GM12878 (cell line): Measurements from ENCODE around the gene KDM4C. TPM values are rescaled to one million over a fixed set of nuclear protein-coding genes. Genes with fewer than 3 reads are reported as not detected.

Experiments
- ATAC-seq: fragments of 200-7000 bp; cut with Tn5 transposase; 3 replicates; pipeline ENCODE4 v1.9.1; 2020; ENCODE audit warnings: mild to moderate bottlenecking, moderate library complexity
- BruUV-seq: library from RNA; stranded (reverse); fragments of 400-500 nt; replicated peaks from 2 replicates; lab custom pipeline; 2021; lab: Mats Ljungman, UMichigan
- CTCF ChIA-PET: fragments of 300-600 bp; sonication (Branson Sonifier 250); formaldehyde crosslinking; extraction: SDS; loops from one replicate; lab custom pipeline; 2021; ENCODE audit warnings: inconsistent platforms; lab: Yijun Ruan, JAX
- POLR2A ChIA-PET: fragments of 350-600 bp; formaldehyde crosslinking; extraction: SDS; loops from one replicate; lab custom pipeline; 2021; ENCODE audit warnings: inconsistent platforms; lab: Charles Lee
- RAD21 ChIA-PET: fragments of 300-600 bp; sonication (Branson Sonifier 250); formaldehyde crosslinking; loops from one replicate; lab custom pipeline; 2023; ENCODE audit warnings: antibody characterized with exemption; ENCODE audit not compliant: unreplicated experiment; lab: Charles Lee
- SMC1A ChIA-PET: fragments of 300-600 bp; sonication (Branson Sonifier 250); formaldehyde crosslinking; loops from one replicate; lab custom pipeline; 2023; ENCODE audit not compliant: unreplicated experiment, uncharacterized antibody; lab: Charles Lee
- DNase-seq: peaks from one replicate; pipeline ENCODE4 v3.0.0-alpha.2; 2011; ENCODE audit warnings: low read depth, low spot score
- FAIRE-seq: peaks from 3 replicates; lab custom pipeline; 2011; peaks lifted over from hg19 to GRCh38; lab: Jason Lieb, UNC
- H2AFZ ChIP-seq: 2 replicates; pipeline ENCODE4 v1.6.0; 2011; ENCODE audit warnings: low read depth, low read length, control low read depth; ENCODE audit not compliant: control insufficient read depth
- H3K27ac ChIP-seq: 2 replicates; pipeline ENCODE4 v1.5.1; 2011; ENCODE audit warnings: control low read depth; ENCODE audit not compliant: control insufficient read depth, insufficient read depth
- H3K27me3 ChIP-seq, 2 experiments: replicated peaks in 1 of 2; 2 replicates each; pipeline versions ENCODE4 v1.6.0 to v1.6.1; 2011; ENCODE audit warnings: low read length in 1 of 2; ENCODE audit not compliant: control insufficient read depth in 2 of 2, insufficient read depth in 2 of 2
- H3K36me3 ChIP-seq, 2 experiments: 2 replicates each; pipeline ENCODE4 v1.5.1; 2011; ENCODE audit warnings: low read length in 1 of 2; ENCODE audit not compliant: control insufficient read depth in 2 of 2, insufficient read depth in 2 of 2
- H3K4me1 ChIP-seq: 2 replicates; pipeline ENCODE4 v1.6.1; 2011; ENCODE audit warnings: mild to moderate bottlenecking, low read length, moderate library complexity, mixed read lengths; ENCODE audit not compliant: control insufficient read depth, insufficient read depth
- H3K4me2 ChIP-seq: 2 replicates; pipeline ENCODE4 v1.6.0; 2011; ENCODE audit warnings: control low read depth; ENCODE audit not compliant: control insufficient read depth, insufficient read depth
- H3K4me3 ChIP-seq: fragments of 200-600 bp; sonication (generic); 2 replicates; pipeline ENCODE4 v1.5.1; 2016
- H3K79me2 ChIP-seq: 2 replicates; pipeline ENCODE4 v1.6.0; 2011; ENCODE audit warnings: low read length; ENCODE audit not compliant: control insufficient read depth, insufficient read depth
- H3K9ac ChIP-seq: 2 replicates; pipeline ENCODE4 v1.8.0; 2011; ENCODE audit warnings: low read length, control low read depth, mixed read lengths; ENCODE audit not compliant: control insufficient read depth, insufficient read depth
- H3K9me3 ChIP-seq: replicated peaks from 3 replicates; pipeline ENCODE4 v1.5.1; 2011; ENCODE audit warnings: mild to moderate bottlenecking, low read length; ENCODE audit not compliant: control insufficient read depth, insufficient read depth
- H4K20me1 ChIP-seq: 2 replicates; pipeline ENCODE4 v1.6.0; 2011; ENCODE audit not compliant: control insufficient read depth, insufficient read depth
- CBX3 ChIP-seq: fragments of 200-600 bp; sonication (generic); IDR thresholded peaks from 2 replicates; pipeline ENCODE4 v1.6.1; 2016; ENCODE audit warnings: low read depth, borderline replicate concordance
- CTCF ChIP-seq, 3 experiments: IDR thresholded peaks in 2 of 3; conservative IDR thresholded peaks in 1 of 3; 2 replicates each; pipeline ENCODE4 v1.5.1; 2011; ENCODE audit warnings: low read depth in 3 of 3, low read length in 3 of 3, mild to moderate bottlenecking in 3 of 3, control low read depth in 2 of 3, moderate library complexity in 2 of 3, inconsistent platforms in 1 of 3, mixed read lengths in 1 of 3; ENCODE audit not compliant: control insufficient read depth in 2 of 3, insufficient read depth in 1 of 3; ENCODE audit errors: extremely low read depth in 1 of 3
- FOXM1 ChIP-seq: IDR thresholded peaks from 2 replicates; pipeline ENCODE4 v1.6.1; 2012; ENCODE audit warnings: low read depth, mild to moderate bottlenecking, inconsistent platforms, low read length, moderate library complexity
- GATAD2B ChIP-seq: fragments of 450-650 bp; conservative IDR thresholded peaks from 2 replicates; pipeline ENCODE4 v1.6.1; 2017; ENCODE audit warnings: low read depth, mild to moderate bottlenecking, moderate library complexity
- KLF5 ChIP-seq: fragments of 450-650 bp; IDR thresholded peaks from 2 replicates; pipeline ENCODE4 v1.6.1; 2014; ENCODE audit warnings: mild to moderate bottlenecking; ENCODE audit not compliant: partially characterized antibody
- MEF2B ChIP-seq: fragments of 450-650 bp; IDR thresholded peaks from 2 replicates; pipeline ENCODE4 v1.6.1; 2018; ENCODE audit warnings: mild to moderate bottlenecking, moderate library complexity; ENCODE audit not compliant: partially characterized antibody, poor library complexity, severe bottlenecking
- MYC ChIP-seq: IDR thresholded peaks from 2 replicates; pipeline ENCODE4 v1.6.1; 2011; ENCODE audit warnings: mild to moderate bottlenecking, low read length, moderate library complexity, inconsistent platforms; ENCODE audit not compliant: insufficient read depth, insufficient replicate concordance, insufficient read length, severe bottlenecking
- NFIC ChIP-seq: IDR thresholded peaks from 2 replicates; pipeline ENCODE4 v1.6.1; 2012; ENCODE audit warnings: low read depth, mild to moderate bottlenecking, inconsistent platforms, low read length, moderate library complexity
- RELA ChIP-seq: fragments of 450-650 bp; IDR thresholded peaks from 2 replicates; pipeline ENCODE4 v1.8.0; 2014; ENCODE audit warnings: borderline replicate concordance; ENCODE audit not compliant: partially characterized antibody
- SMAD1 ChIP-seq: fragments of 450-650 bp; IDR thresholded peaks from 2 replicates; pipeline ENCODE4 v1.6.1; 2018; ENCODE audit warnings: mild to moderate bottlenecking, low read depth; ENCODE audit not compliant: partially characterized antibody
- SPI1 ChIP-seq: IDR thresholded peaks from 2 replicates; pipeline ENCODE4 v1.6.1; 2011; ENCODE audit warnings: low read depth, mild to moderate bottlenecking, low read length, moderate library complexity, borderline replicate concordance; ENCODE audit not compliant: insufficient read depth
- SREBF1 ChIP-seq: IDR thresholded peaks from 2 replicates; pipeline ENCODE4 v1.6.1; 2012; ENCODE audit warnings: mild to moderate bottlenecking, low read length
- SRF ChIP-seq, 2 experiments: IDR thresholded peaks; 2 replicates each; pipeline ENCODE4 v1.6.1; 2011; ENCODE audit warnings: low read depth in 2 of 2, low read length in 2 of 2, mild to moderate bottlenecking in 1 of 2, moderate library complexity in 1 of 2
- STAT1 ChIP-seq: fragments of 450-650 bp; conservative IDR thresholded peaks from 2 replicates; pipeline ENCODE4 v1.6.1; 2014; ENCODE audit warnings: antibody characterized with exemption, mild to moderate bottlenecking
- STAT3 ChIP-seq: IDR thresholded peaks from 2 replicates; pipeline ENCODE4 v1.6.1; 2011; ENCODE audit warnings: low read depth, low read length, improper control_type of control experiment
- TBL1XR1 ChIP-seq: IDR thresholded peaks from 2 replicates; pipeline ENCODE4 v1.6.1; 2012; ENCODE audit warnings: low read depth, low read length, improper control_type of control experiment
- WRNIP1 ChIP-seq: IDR thresholded peaks from 2 replicates; pipeline ENCODE4 v1.6.1; 2011; ENCODE audit warnings: low read depth, low read length, improper control_type of control experiment, borderline replicate concordance
- YBX1 ChIP-seq: fragments of 450-650 bp; IDR thresholded peaks from 2 replicates; pipeline ENCODE4 v1.6.1; 2016; ENCODE audit warnings: antibody characterized with exemption
- ZBED1 ChIP-seq: IDR thresholded peaks from 2 replicates; pipeline ENCODE4 v1.6.1; 2016; ENCODE audit warnings: borderline replicate concordance
- ZZZ3 ChIP-seq: IDR thresholded peaks from 2 replicates; pipeline ENCODE4 v1.6.1; 2011; ENCODE audit warnings: low read depth; ENCODE audit not compliant: control insufficient read depth, insufficient read length
- WGBS: methylation state at CpG from one replicate; pipeline ENCODE4 v1.1.6; 2016; ENCODE audit warnings: low lambda C conversion rate; ENCODE audit not compliant: insufficient replicate concordance, insufficient coverage; ENCODE audit errors: missing lambda C conversion rate; 5-methylcytosine and 5-hydroxymethylcytosine counted together
- in situ Hi-C: fragments of 300-500 bp; cut with MboI; formaldehyde crosslinking; loops from 9 replicates; pipeline ENCODE4 v1.14.3; 2018; ENCODE audit warnings: mixed read lengths
- intact Hi-C: fragments of 100-400 bp; cut with micrococcal nuclease; formaldehyde crosslinking; loops from one replicate; pipeline ENCODE4 v1.14.2; 2022; ENCODE audit not compliant: unreplicated experiment
- polyA plus RNA-seq, 11 experiments: library from polyadenylated mRNA; depleted of rRNA in 4 of 11; unstranded in 6 of 11; stranded (reverse) in 5 of 11; fragments of >200 nt; fragmentation: Nextera tagmentation in 4 of 11; fragmentation: Illumina TruSeq in 1 of 11; extraction: Ambion mirVana in 4 of 11; extraction: Trizol in 1 of 11; gene quantifications; 1 replicate in 1 of 11; 2 replicates in 10 of 11; pipeline versions ENCODE4 v1.2.1 to v1.2.3, GENCODE V29; 2011 to 2016; ENCODE audit warnings: inconsistent platforms in 2 of 11, missing spikeins in 2 of 11, low read depth in 1 of 11
- total RNA-seq, 4 experiments: library from RNA; depleted of rRNA in 3 of 4; stranded (reverse); fragments of >200 nt in 3 of 4; fragmentation: Illumina TruSeq in 1 of 4; extraction: Trizol in 1 of 4; gene quantifications; 2 replicates each; pipeline versions ENCODE4 v1.2.1 to v1.2.3, GENCODE V29; 2013 to 2021

KDM4C gene
- total and polyA plus RNA-seq, 10 of the 15 experiments (the other 5 are each of a cell fraction or from before 2014, with no cell fraction given), result 6.8 to 41.2 (median 20.1) TPM

- Histone ChIP-seq H3K4me1 (no peaks in the 10 kb centered on the region; the same call in 1 of the 2 replicates), H3K27ac (no peak overlapping the region), H2AFZ (no peak overlapping the region), H3K9ac (no peak overlapping the region), H4K20me1 (no peaks in the 10 kb centered on the region), H3K4me3 (no peak overlapping the region), H3K79me2 (no peaks in the 10 kb centered on the region), H3K27me3 (no peaks in the 10 kb centered on the region), H3K4me2 (no peak overlapping the region), H3K36me3 (no peaks in the 10 kb centered on the region; a peak in 1 of 4 replicates), H3K9me3 (no peaks in the 10 kb centered on the region)
- ATAC-seq (no peak), FAIRE-seq (no peak), DNase-seq (no peak)
- POLR2A ChIA-PET, result no interaction called here
- CTCF ChIA-PET, result no interaction called here
- no peak for TF ChIP-seq GATAD2B
- TF ChIP-seq CTCF (IDR thresholded peaks at IDR 0.05 in 2 of 3, conservative IDR thresholded peaks at IDR 0.05 in 1 of 3; ENCODE audit: control insufficient read depth in 2 of 3, extremely low read depth in 1 of 3, insufficient read depth in 1 of 3, low read depth in 3 of 3, low read length in 3 of 3), result no peak
- TF ChIP-seq WRNIP1, result no peak
- no peak for TF ChIP-seq MEF2B
- TF ChIP-seq SPI1, result no peak
- no peak for TF ChIP-seq ZBED1
- no peak for TF ChIP-seq FOXM1
- no peak for TF ChIP-seq ZZZ3
- TF ChIP-seq KLF5, result no peak
- no peak for TF ChIP-seq TBL1XR1
- TF ChIP-seq STAT3, result no peak
- no peak for TF ChIP-seq YBX1
- TF ChIP-seq SRF (IDR thresholded peaks at IDR 0.05; ENCODE audit: low read depth in 2 of 2, low read length in 2 of 2), result no peak
- TF ChIP-seq RELA, result no peak
- TF ChIP-seq STAT1, result no peak
- no peak for TF ChIP-seq SREBF1
- TF ChIP-seq MYC, result no peak
- no peak for TF ChIP-seq CBX3
- no peak for TF ChIP-seq SMAD1
- TF ChIP-seq NFIC, result no peak
- no TSS peak for BruUV-seq
- in situ Hi-C loops, result loop anchor here (25.0 kb wide), 2 partner anchors 631 to 881 kb away; partner anchors contain the start of gene DMAC1
- RAD21 ChIA-PET, result no interaction called here
- SMC1A ChIA-PET, result interaction anchor here (1.5 kb wide), 1 partner anchor 79 kb away, joined by 3 read pairs; no protein-coding TSS in a partner anchor
- intact Hi-C loops, result loop anchor here (5.0 kb wide), 1 partner anchor 631 kb away; no protein-coding TSS in a partner anchor
- 97% methylated on average over 6 of the region's 6 CpGs for WGBS
Observed at GRCh38 chr9:6905850-6906375, 148.1 kb downstream of the KDM4C start.
